NCI-H524 treated with DMSO at 0.1 percent for 48 hours (cell line): ENCODE data around the gene MARF1.
"Not testable (repeated sequence)": the region's sequence is repeated elsewhere in the genome, so short reads cannot be mapped to it uniquely, and the experiment has no call there.

Source experiments
- DNase-seq: peaks from one replicate; lab custom pipeline; 2025; lab: John Stamatoyannopoulos, UW

MARF1 gene

GRCh38 chr16:15643048-15643945 is at the start of gene MARF1:
MARF1 (minus strand) TSS chr16:15643154; CDS start chr16:15639233, 3,921 bp downstream.
- peak; percentile 70 for DNase-seq

- not testable (repeated sequence) for DNase-seq
These were observed 49.6 kb upstream of the MARF1 start for GRCh38 chr16:15692508-15692907.

- no peak for DNase-seq
These were observed 48.1 kb upstream of the MARF1 start for GRCh38 chr16:15691046-15691445.

- DNase-seq: no peak
These were observed 47.3 kb upstream of the MARF1 start for GRCh38 chr16:15690296-15690695.

GRCh38 chr16:15689290-15689689 is 46.3 kb upstream of the MARF1 start:
- DNase-seq: no peak

- DNase-seq: no peak
These were observed 43.3 kb upstream of the MARF1 start for GRCh38 chr16:15686287-15686686.

- DNase-seq: no peak
These were observed 39.2 kb upstream of the MARF1 start for GRCh38 chr16:15682105-15682570.

GRCh38 chr16:15677447-15677846 is 34.5 kb upstream of the MARF1 start:
- no peak for DNase-seq

- no peak for DNase-seq
These were observed 33.6 kb upstream of the MARF1 start for GRCh38 chr16:15676506-15676905.

GRCh38 chr16:15674571-15674970 is 31.6 kb upstream of the MARF1 start:
- DNase-seq: no peak

GRCh38 chr16:15672514-15673167 is 29.7 kb upstream of the MARF1 start:
- no peak for DNase-seq

- DNase-seq: not testable (repeated sequence)
These were observed 29.2 kb upstream of the MARF1 start for GRCh38 chr16:15672127-15672513.

- no peak for DNase-seq
These were observed 28.7 kb upstream of the MARF1 start for GRCh38 chr16:15671530-15672117.

- no peak for DNase-seq
These were observed 24.3 kb upstream of the MARF1 start for GRCh38 chr16:15667091-15667742.

GRCh38 chr16:15665107-15665506 is 22.2 kb upstream of the MARF1 start:
- no peak for DNase-seq

- no peak for DNase-seq
These were observed 17.2 kb upstream of the MARF1 start for GRCh38 chr16:15660203-15660601.

GRCh38 chr16:15658556-15658955 is 15.6 kb upstream of the MARF1 start:
- no peak for DNase-seq

- DNase-seq: no peak
These were observed 15.2 kb upstream of the MARF1 start for GRCh38 chr16:15658149-15658548.

GRCh38 chr16:15655561-15655960 is 12.6 kb upstream of the MARF1 start:
- not testable (repeated sequence) for DNase-seq

- no peak for DNase-seq
These were observed 11.6 kb upstream of the MARF1 start for GRCh38 chr16:15654591-15654990.

- no peak for DNase-seq
These were observed 10.3 kb upstream of the MARF1 start for GRCh38 chr16:15653227-15653626.

GRCh38 chr16:15652293-15653001 is 9.5 kb upstream of the MARF1 start:
- DNase-seq: no peak
